Transverse colon (tissue), 4 donors: ENCODE results near the gene CFHR4. TPM values are rescaled to one million over a fixed set of nuclear protein-coding genes. Genes with fewer than 3 reads are reported as not detected.
"Not testable (repeated sequence)": the region's sequence is repeated elsewhere in the genome, so short reads cannot be mapped to it uniquely, and the experiment has no call there.

Source experiments
- DNase-seq: peaks from one replicate; pipeline ENCODE4 v3.0.0-alpha.2; 2019
- H3K27ac ChIP-seq, 4 donors: fragments of 200-600 bp; sonication (generic); 2 replicates each; pipeline ENCODE4 v1.5.1; 2016 to 2018; ENCODE audit warnings: inconsistent platforms in 4 of 4
- H3K27me3 ChIP-seq: fragments of 200-600 bp; sonication (generic); 2 replicates; pipeline ENCODE4 v1.5.1; 2017; ENCODE audit warnings: inconsistent platforms
- H3K36me3 ChIP-seq, 4 donors: fragments of 200-600 bp; sonication (generic); 2 replicates each; pipeline ENCODE4 v1.5.1; 2017 to 2019; ENCODE audit warnings: inconsistent platforms in 4 of 4
- H3K4me1 ChIP-seq, 4 donors: fragments of 200-600 bp; sonication (generic); 2 replicates each; pipeline ENCODE4 v1.5.1; 2017 to 2020; ENCODE audit warnings: inconsistent platforms in 4 of 4
- H3K4me3 ChIP-seq, 4 donors: fragments of 200-600 bp; sonication (generic); 1 replicate in 1 of 4; 2 replicates in 3 of 4; pipeline versions ENCODE4 v1.5.1 to v1.6.1; 2017 to 2019; ENCODE audit warnings: inconsistent platforms in 4 of 4
- H3K9me3 ChIP-seq, 2 donors: fragments of 200-600 bp; sonication (generic); 2 replicates each; pipeline ENCODE4 v1.5.1; 2017 to 2019; ENCODE audit warnings: inconsistent platforms in 2 of 2
- EP300 ChIP-seq: sonication (generic); formaldehyde crosslinking; IDR thresholded peaks from one replicate; pipeline ENCODE4 v1.6.1; 2017; ENCODE audit warnings: antibody characterized with exemption, low read depth
- POLR2A ChIP-seq: fragments of 450-650 bp; IDR thresholded peaks from one replicate; pipeline ENCODE4 v1.6.1; 2016; ENCODE audit warnings: antibody characterized with exemption, mild to moderate bottlenecking, moderate library complexity
- POLR2AphosphoS5 ChIP-seq, 3 donors: sonication (generic); formaldehyde crosslinking; IDR thresholded peaks; one replicate each; pipeline ENCODE4 v1.6.1; 2016; ENCODE audit warnings: antibody characterized with exemption in 3 of 3
- WGBS, 2 donors: methylation state at CpG; one replicate each; pipeline ENCODE4 v1.1.5; 2018; ENCODE audit warnings: low coverage in 1 of 2; 5-methylcytosine and 5-hydroxymethylcytosine counted together
- in situ Hi-C, 4 donors: fragments of 200-750 bp; cut with MboI; loops; one replicate each; pipeline versions ENCODE4 v1.15.0 to v1.15.1; 2017; ENCODE audit warnings: low sequenced_read_pairs in 3 of 4, low pct_ligation_motif_present in 1 of 4, low pct_unique_long_range_greater_than_20kb in 1 of 4
- intact Hi-C: fragments of 100-400 bp; cut with DNase I; formaldehyde crosslinking; loops from one replicate; pipeline ENCODE4 v1.15.1; 2023; ENCODE audit warnings: low total_unique reads
- total RNA-seq, 4 donors: library from RNA; depleted of rRNA; stranded (reverse); fragments of >200 nt; gene quantifications; one replicate each; pipeline ENCODE4 v1.1.0, GENCODE V29; 2016
- TF ChIP-seq, protein P1 (sequence below), 5 experiments: fragments of 200-600 bp in 3 of 5; fragments of 450-650 bp in 2 of 5; sonication (generic) in 3 of 5; IDR thresholded peaks; 1 replicate in 2 of 5; 2 replicates in 3 of 5; pipeline ENCODE4 v1.5.1; 2016 to 2017; ENCODE audit warnings: antibody characterized with exemption in 5 of 5, inconsistent platforms in 3 of 5, mild to moderate bottlenecking in 2 of 5, moderate library complexity in 1 of 5

CFHR4 gene
- total RNA-seq, 4 donors from 2014 or later, result not detected

DNA sequence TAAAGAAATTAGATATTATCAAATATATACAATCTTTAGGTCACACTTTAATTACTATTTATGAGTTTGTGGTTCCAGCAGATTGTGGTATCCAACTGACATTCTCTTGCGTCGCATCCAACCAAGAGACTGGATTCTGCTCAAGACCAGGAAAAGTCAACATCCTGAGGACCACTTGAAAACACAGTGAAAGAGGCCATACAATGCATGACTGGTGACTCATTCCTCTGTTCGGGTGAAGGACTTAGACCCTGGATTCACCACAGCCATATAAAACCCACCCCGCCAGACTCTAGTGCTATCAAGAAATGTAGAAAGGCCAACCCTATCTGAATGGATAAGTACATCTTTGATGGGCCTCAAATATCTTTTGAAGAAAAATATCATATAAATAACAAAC is 14.5 kb upstream of the CFHR4 start:
- Histone ChIP-seq H3K27me3 (no peaks in the 10 kb centered on the region), H3K36me3 (no peaks in the 10 kb centered on the region), H3K9me3 (no peaks in the 10 kb centered on the region), H3K27ac (no peak overlapping the region), H3K4me1 (no peaks in the 10 kb centered on the region), H3K4me3 (no peak overlapping the region)
- 81 to 95% methylated on average over 4 of the region's 4 CpGs for WGBS, 2 donors
- no peak for DNase-seq
- TF ChIP-seq, protein P1, sequence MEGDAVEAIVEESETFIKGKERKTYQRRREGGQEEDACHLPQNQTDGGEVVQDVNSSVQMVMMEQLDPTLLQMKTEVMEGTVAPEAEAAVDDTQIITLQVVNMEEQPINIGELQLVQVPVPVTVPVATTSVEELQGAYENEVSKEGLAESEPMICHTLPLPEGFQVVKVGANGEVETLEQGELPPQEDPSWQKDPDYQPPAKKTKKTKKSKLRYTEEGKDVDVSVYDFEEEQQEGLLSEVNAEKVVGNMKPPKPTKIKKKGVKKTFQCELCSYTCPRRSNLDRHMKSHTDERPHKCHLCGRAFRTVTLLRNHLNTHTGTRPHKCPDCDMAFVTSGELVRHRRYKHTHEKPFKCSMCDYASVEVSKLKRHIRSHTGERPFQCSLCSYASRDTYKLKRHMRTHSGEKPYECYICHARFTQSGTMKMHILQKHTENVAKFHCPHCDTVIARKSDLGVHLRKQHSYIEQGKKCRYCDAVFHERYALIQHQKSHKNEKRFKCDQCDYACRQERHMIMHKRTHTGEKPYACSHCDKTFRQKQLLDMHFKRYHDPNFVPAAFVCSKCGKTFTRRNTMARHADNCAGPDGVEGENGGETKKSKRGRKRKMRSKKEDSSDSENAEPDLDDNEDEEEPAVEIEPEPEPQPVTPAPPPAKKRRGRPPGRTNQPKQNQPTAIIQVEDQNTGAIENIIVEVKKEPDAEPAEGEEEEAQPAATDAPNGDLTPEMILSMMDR (IDR thresholded peaks at IDR 0.05), result no peak
- no peak for TF ChIP-seq POLR2A
- no peak for TF ChIP-seq EP300
- no peak for TF ChIP-seq POLR2AphosphoS5 (IDR thresholded peaks at IDR 0.05)
- intact Hi-C loops (no loop called here), in situ Hi-C loops (no loop called here)

GRCh38 chr1:196875935-196876334 is 11.9 kb upstream of the CFHR4 start:
- no peaks in the 10 kb centered on the region for H3K9me3 ChIP-seq
- in situ Hi-C loops (no loop called here), intact Hi-C loops (no loop called here)
- H3K27me3 ChIP-seq, result no peaks in the 10 kb centered on the region
- 87 to 100% methylated on average over 1 to 3 of the region's 3 CpGs for WGBS, 2 donors
- H3K27ac ChIP-seq, result no peak overlapping the region
- H3K4me3 ChIP-seq, result no peak overlapping the region
- no peaks in the 10 kb centered on the region for H3K36me3 ChIP-seq
- TF ChIP-seq EP300 (no peak), POLR2AphosphoS5 (IDR thresholded peaks at IDR 0.05) (no peak), POLR2A (no peak)
- TF ChIP-seq, protein P1 (IDR thresholded peaks at IDR 0.05), result no peak
- no peaks in the 10 kb centered on the region for H3K4me1 ChIP-seq
- DNase-seq, result no peak

DNA sequence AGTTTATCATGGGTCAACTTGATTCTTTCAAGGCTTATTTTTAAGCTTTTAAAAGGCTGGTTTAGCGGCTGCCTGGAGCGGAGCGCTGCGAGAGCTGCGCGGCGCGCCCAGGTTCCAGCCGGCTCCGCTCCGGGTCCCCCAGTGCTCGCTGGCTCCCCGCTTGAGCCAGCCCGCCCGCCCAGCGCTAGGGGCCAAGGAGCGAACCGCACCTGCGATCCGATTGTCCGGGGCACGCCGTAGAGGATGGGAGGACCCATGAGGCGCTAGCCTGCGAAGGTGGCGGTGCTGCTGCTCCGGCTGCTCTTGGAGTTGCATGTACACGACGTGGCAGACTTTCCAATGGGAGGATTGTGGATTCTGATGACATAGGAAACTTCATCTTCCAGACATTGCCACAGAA is 9.9 kb upstream of the CFHR4 start:
- in situ Hi-C loops (no loop called here), intact Hi-C loops (no loop called here)
- Histone ChIP-seq H3K36me3 (no peaks in the 10 kb centered on the region), H3K27me3 (no peaks in the 10 kb centered on the region), H3K9me3 (no peaks in the 10 kb centered on the region), H3K27ac (no peak overlapping the region), H3K4me3 (no peak overlapping the region), H3K4me1 (no peaks in the 10 kb centered on the region)
- TF ChIP-seq POLR2A (no peak), POLR2AphosphoS5 (IDR thresholded peaks at IDR 0.05) (no peak), EP300 (no peak)
- TF ChIP-seq, protein P1 (IDR thresholded peaks at IDR 0.05), result no peak
- DNase-seq, result no peak
- 38 to 40% methylated on average over 1 to 29 of the region's 29 CpGs for WGBS, 2 donors

GRCh38 chr1:196886560-196886959 is 1.3 kb upstream of the CFHR4 start:
- H3K4me3 ChIP-seq, intact Hi-C loops, H3K27me3 ChIP-seq, DNase-seq, H3K27ac ChIP-seq, H3K36me3 ChIP-seq, H3K4me1 ChIP-seq, in situ Hi-C loops, H3K9me3 ChIP-seq: not testable (repeated sequence)
- WGBS, 2 donors, result 75 to 85% methylated on average over 4 of the region's 4 CpGs

DNA sequence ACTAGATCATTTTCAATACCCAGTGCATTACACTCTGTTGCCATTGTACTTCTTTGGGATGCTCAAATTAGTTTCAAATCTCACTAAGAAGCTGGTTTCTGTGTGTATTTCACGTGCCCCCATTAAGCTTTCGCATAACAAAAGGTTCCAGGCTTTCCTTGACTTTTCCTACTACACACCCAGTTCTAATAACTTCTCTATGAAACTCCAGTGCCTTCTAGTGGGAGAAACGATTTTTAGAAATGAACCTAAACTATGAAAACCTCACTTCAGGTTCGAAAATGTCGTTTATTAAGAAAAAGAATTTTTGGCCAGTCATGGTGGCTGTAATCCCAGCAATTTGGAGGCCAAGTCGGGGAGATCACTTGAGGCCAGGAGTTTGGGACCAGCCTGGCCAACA is 2.8 kb downstream of the CFHR4 start:
- Histone ChIP-seq H3K4me3 (no peak overlapping the region), H3K27ac (no peak overlapping the region), H3K9me3 (no peaks in the 10 kb centered on the region), H3K4me1 (no peaks in the 10 kb centered on the region), H3K27me3 (no peaks in the 10 kb centered on the region), H3K36me3 (no peaks in the 10 kb centered on the region)
- intact Hi-C loops, result no loop called here
- TF ChIP-seq POLR2AphosphoS5 (IDR thresholded peaks at IDR 0.05) (no peak), EP300 (no peak), POLR2A (no peak)
- TF ChIP-seq, protein P1 (IDR thresholded peaks at IDR 0.05), result no peak
- WGBS, 2 donors, result 48 to 63% methylated on average over 5 to 6 of the region's 6 CpGs
- DNase-seq, result no peak
- in situ Hi-C loops, result no loop called here
